T-helper 22 cell (primary cell): ENCODE results near the gene C3orf22.

Experiments
- DNase-seq: peaks from one replicate; pipeline ENCODE4 v3.0.0-alpha.2; 2020; ENCODE audit warnings: low read depth

The C3orf22 gene

GRCh38 chr3:126512026-126512425, 46.7 kb downstream of the C3orf22 start:
- DNase-seq, result no peak

- DNase-seq, result no peak
Measured at GRCh38 chr3:126511291-126511690, 47.4 kb downstream of the C3orf22 start.

GRCh38 chr3:126510308-126510910, 48.3 kb downstream of the C3orf22 start:
- no peak for DNase-seq

GRCh38 chr3:126509597-126510307, 49.0 kb downstream of the C3orf22 start:
- DNase-seq, result no peak

GRCh38 chr3:126508564-126508964, 50.2 kb downstream of the C3orf22 start:
- no peak for DNase-seq

- no peak for DNase-seq
Measured at GRCh38 chr3:126507886-126508285, 50.8 kb downstream of the C3orf22 start.

GRCh38 chr3:126503701-126504100, 55.0 kb downstream of the C3orf22 start:
- no peak for DNase-seq

- no peak for DNase-seq
Measured at GRCh38 chr3:126502656-126503055, 56.1 kb downstream of the C3orf22 start.

- DNase-seq, result no peak
Measured at GRCh38 chr3:126501736-126502135, 57.0 kb downstream of the C3orf22 start.

GRCh38 chr3:126501054-126501453, 57.7 kb downstream of the C3orf22 start:
- DNase-seq, result no peak

- no peak for DNase-seq
Measured at GRCh38 chr3:126500016-126500415, 58.7 kb downstream of the C3orf22 start.
